IMR-90 (cell line): ENCODE measurements around the gene AIDA.

Experiments
- CTCF ChIP-seq: conservative IDR thresholded peaks from 2 replicates; pipeline ENCODE4 v1.5.1; 2012; ENCODE audit warnings: mild to moderate bottlenecking, low read depth, low read length, improper control_type of control experiment
- ELK1 ChIP-seq: fragments of 150-350 bp; IDR thresholded peaks from 2 replicates; pipeline ENCODE4 v1.6.1; 2016; ENCODE audit warnings: low read depth, mild to moderate bottlenecking, low read length, moderate library complexity, borderline replicate concordance
- POLR2A ChIP-seq: IDR thresholded peaks from 2 replicates; pipeline ENCODE4 v1.6.1; 2012; ENCODE audit warnings: mild to moderate bottlenecking, low read depth, low read length
- RAD21 ChIP-seq: IDR thresholded peaks from 2 replicates; pipeline ENCODE4 v1.6.1; 2012; ENCODE audit warnings: low read length, improper control_type of control experiment
- RCOR1 ChIP-seq: IDR thresholded peaks from 2 replicates; pipeline ENCODE4 v1.6.1; 2012; ENCODE audit warnings: mild to moderate bottlenecking, low read length, improper control_type of control experiment; ENCODE audit not compliant: insufficient replicate concordance
- SMC3 ChIP-seq: fragments of 150-350 bp; IDR thresholded peaks from 2 replicates; pipeline ENCODE4 v1.6.1; 2016; ENCODE audit warnings: low read depth, mild to moderate bottlenecking, antibody characterized with exemption, low read length, moderate library complexity
- USF2 ChIP-seq: fragments of 150-350 bp; IDR thresholded peaks from 2 replicates; pipeline ENCODE4 v1.6.1; 2017; ENCODE audit warnings: mild to moderate bottlenecking, antibody characterized with exemption, low read length, low read depth

GRCh38 chr1:222750651-222751050, 38.4 kb upstream of the AIDA start:
- TF ChIP-seq CTCF, result no peak
- no peak for TF ChIP-seq ELK1
- TF ChIP-seq SMC3, result no peak
- no peak for TF ChIP-seq RAD21
- TF ChIP-seq RCOR1, result no peak
- TF ChIP-seq USF2, result no peak
- TF ChIP-seq POLR2A, result no peak
